ENCODE data around the gene PUM1.

DNA sequence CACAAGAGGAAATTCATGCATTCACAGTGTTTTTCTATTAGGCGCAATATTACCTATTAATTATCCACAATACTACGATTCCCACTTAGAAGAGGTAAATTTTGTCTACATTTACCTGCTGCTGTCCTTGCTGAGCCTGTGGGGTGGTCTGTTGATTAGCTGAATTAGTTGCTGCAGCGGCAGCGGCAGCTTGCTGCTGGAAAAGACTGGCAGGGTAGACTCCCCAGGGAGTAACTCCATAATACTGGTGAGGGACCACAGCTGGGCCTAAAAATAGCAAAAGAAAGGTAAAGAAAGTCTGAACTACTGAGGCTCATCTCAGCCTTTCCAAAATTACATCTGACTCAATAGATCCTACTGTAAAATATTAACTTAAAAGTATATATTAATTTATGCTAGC lies 91.0 kb downstream of the PUM1 start:
- no peak for TF ChIP-seq NR2C2 (IDR thresholded peaks at IDR 0.05; ENCODE audit: borderline replicate concordance, control insufficient read depth, insufficient read length, low read depth)
- TF ChIP-seq, protein P1, sequence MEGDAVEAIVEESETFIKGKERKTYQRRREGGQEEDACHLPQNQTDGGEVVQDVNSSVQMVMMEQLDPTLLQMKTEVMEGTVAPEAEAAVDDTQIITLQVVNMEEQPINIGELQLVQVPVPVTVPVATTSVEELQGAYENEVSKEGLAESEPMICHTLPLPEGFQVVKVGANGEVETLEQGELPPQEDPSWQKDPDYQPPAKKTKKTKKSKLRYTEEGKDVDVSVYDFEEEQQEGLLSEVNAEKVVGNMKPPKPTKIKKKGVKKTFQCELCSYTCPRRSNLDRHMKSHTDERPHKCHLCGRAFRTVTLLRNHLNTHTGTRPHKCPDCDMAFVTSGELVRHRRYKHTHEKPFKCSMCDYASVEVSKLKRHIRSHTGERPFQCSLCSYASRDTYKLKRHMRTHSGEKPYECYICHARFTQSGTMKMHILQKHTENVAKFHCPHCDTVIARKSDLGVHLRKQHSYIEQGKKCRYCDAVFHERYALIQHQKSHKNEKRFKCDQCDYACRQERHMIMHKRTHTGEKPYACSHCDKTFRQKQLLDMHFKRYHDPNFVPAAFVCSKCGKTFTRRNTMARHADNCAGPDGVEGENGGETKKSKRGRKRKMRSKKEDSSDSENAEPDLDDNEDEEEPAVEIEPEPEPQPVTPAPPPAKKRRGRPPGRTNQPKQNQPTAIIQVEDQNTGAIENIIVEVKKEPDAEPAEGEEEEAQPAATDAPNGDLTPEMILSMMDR (IDR thresholded peaks at IDR 0.05 in 2 of 3, conservative IDR thresholded peaks at IDR 0.05 in 1 of 3; ENCODE audit: control insufficient read depth in 2 of 3, extremely low read depth in 1 of 3, insufficient read depth in 1 of 3, low read depth in 3 of 3, low read length in 3 of 3), result no peak
- TF ChIP-seq EZH2 (IDR thresholded peaks at IDR 0.05; ENCODE audit: borderline replicate concordance, control insufficient read depth, low read depth, low read length), result no peak
- TF ChIP-seq, protein P2, sequence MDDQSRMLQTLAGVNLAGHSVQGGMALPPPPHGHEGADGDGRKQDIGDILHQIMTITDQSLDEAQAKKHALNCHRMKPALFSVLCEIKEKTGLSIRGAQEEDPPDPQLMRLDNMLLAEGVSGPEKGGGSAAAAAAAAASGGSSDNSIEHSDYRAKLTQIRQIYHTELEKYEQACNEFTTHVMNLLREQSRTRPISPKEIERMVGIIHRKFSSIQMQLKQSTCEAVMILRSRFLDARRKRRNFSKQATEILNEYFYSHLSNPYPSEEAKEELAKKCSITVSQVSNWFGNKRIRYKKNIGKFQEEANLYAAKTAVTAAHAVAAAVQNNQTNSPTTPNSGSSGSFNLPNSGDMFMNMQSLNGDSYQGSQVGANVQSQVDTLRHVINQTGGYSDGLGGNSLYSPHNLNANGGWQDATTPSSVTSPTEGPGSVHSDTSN (IDR thresholded peaks at IDR 0.05; ENCODE audit: insufficient replicate concordance, low read depth, low read length), result no peak
- no peak for TF ChIP-seq CBX3 (IDR thresholded peaks at IDR 0.05; ENCODE audit: borderline replicate concordance, low read depth)
- no peak for TF ChIP-seq TAF1 (IDR thresholded peaks at IDR 0.05; ENCODE audit: borderline replicate concordance, low read depth, low read length)
- TF ChIP-seq POLR2A (IDR thresholded peaks at IDR 0.05; ENCODE audit: low read depth, low read length), result no peak
- TF ChIP-seq YY1 (IDR thresholded peaks at IDR 0.05; ENCODE audit: low read depth, low read length), result no peak
- TF ChIP-seq EP300 (IDR thresholded peaks at IDR 0.05; ENCODE audit: borderline replicate concordance in 1 of 2, control insufficient read depth in 1 of 2, low read depth in 2 of 2, low read length in 2 of 2), result no peak
- TF ChIP-seq, protein P3, sequence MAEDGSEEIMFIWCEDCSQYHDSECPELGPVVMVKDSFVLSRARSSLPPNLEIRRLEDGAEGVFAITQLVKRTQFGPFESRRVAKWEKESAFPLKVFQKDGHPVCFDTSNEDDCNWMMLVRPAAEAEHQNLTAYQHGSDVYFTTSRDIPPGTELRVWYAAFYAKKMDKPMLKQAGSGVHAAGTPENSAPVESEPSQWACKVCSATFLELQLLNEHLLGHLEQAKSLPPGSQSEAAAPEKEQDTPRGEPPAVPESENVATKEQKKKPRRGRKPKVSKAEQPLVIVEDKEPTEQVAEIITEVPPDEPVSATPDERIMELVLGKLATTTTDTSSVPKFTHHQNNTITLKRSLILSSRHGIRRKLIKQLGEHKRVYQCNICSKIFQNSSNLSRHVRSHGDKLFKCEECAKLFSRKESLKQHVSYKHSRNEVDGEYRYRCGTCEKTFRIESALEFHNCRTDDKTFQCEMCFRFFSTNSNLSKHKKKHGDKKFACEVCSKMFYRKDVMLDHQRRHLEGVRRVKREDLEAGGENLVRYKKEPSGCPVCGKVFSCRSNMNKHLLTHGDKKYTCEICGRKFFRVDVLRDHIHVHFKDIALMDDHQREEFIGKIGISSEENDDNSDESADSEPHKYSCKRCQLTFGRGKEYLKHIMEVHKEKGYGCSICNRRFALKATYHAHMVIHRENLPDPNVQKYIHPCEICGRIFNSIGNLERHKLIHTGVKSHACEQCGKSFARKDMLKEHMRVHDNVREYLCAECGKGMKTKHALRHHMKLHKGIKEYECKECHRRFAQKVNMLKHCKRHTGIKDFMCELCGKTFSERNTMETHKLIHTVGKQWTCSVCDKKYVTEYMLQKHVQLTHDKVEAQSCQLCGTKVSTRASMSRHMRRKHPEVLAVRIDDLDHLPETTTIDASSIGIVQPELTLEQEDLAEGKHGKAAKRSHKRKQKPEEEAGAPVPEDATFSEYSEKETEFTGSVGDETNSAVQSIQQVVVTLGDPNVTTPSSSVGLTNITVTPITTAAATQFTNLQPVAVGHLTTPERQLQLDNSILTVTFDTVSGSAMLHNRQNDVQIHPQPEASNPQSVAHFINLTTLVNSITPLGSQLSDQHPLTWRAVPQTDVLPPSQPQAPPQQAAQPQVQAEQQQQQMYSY (CRISPR knock-in tag; IDR thresholded peaks at IDR 0.05), result no peak
- TF ChIP-seq SREBF1 (IDR thresholded peaks at IDR 0.05; ENCODE audit: low read length), result no peak
- no peak for TF ChIP-seq CHD2 (IDR thresholded peaks at IDR 0.05; ENCODE audit: borderline replicate concordance, low read depth, low read length)

Measured in GM12878 (cell line).